ENCODE measurements around the gene SCGB3A1.

- TF ChIP-seq CTCF (conservative IDR thresholded peaks at IDR 0.05; ENCODE audit: low read length) (no peak), EZH2phosphoT487 (IDR thresholded peaks at IDR 0.05; ENCODE audit: borderline replicate concordance) (no peak)
Observed at GRCh38 chr5:180557217-180557809, 34.0 kb downstream of the SCGB3A1 start.

All from Loucy (cell line).